HEK293T (cell line): ENCODE data around the gene RORB.

Source experiments
- CTCF ChIA-PET: fragments of 350-600 bp; formaldehyde crosslinking; extraction: SDS; loops from one replicate; lab custom pipeline; 2021; ENCODE audit warnings: antibody characterized with exemption, inconsistent platforms; lab: Yijun Ruan, JAX
- POLR2A ChIA-PET: fragments of 350-600 bp; formaldehyde crosslinking; extraction: SDS; loops from one replicate; lab custom pipeline; 2020; ENCODE audit warnings: antibody characterized with exemption, inconsistent platforms; lab: Yijun Ruan, JAX
- DNase-seq: peaks from one replicate; pipeline ENCODE4 v3.0.0; 2012; ENCODE audit warnings: mixed read lengths; ENCODE audit errors: extremely low spot score
- ARNT ChIP-seq: fragments of 450-650 bp; IDR thresholded peaks from 2 replicates; pipeline ENCODE4 v1.6.1; 2017; ENCODE audit warnings: mild to moderate bottlenecking
- BHLHE40 ChIP-seq: fragments of 450-650 bp; IDR thresholded peaks from 2 replicates; pipeline ENCODE4 v1.6.1; 2016; ENCODE audit warnings: mild to moderate bottlenecking, moderate library complexity, borderline replicate concordance
- CTBP1 ChIP-seq: fragments of 450-650 bp; IDR thresholded peaks from 2 replicates; pipeline ENCODE4 v1.6.1; 2016; ENCODE audit warnings: borderline replicate concordance
- ELF4 ChIP-seq: fragments of 450-650 bp; IDR thresholded peaks from 2 replicates; pipeline ENCODE4 v1.6.1; 2017; ENCODE audit warnings: antibody characterized with exemption
- FOXA1 ChIP-seq: fragments of 450-650 bp; IDR thresholded peaks from 2 replicates; pipeline ENCODE4 v1.6.1; 2016; ENCODE audit warnings: mild to moderate bottlenecking
- FOXK2 ChIP-seq: fragments of 450-650 bp; IDR thresholded peaks from 2 replicates; pipeline ENCODE4 v1.6.1; 2016; ENCODE audit warnings: mild to moderate bottlenecking
- FOXM1 ChIP-seq: fragments of 450-650 bp; IDR thresholded peaks from 2 replicates; pipeline ENCODE4 v1.6.1; 2017; ENCODE audit warnings: mild to moderate bottlenecking, borderline replicate concordance
- HDGF ChIP-seq: fragments of 450-650 bp; IDR thresholded peaks from 2 replicates; pipeline ENCODE4 v1.6.1; 2017; ENCODE audit warnings: antibody characterized with exemption, borderline replicate concordance
- L3MBTL2 ChIP-seq: fragments of 450-650 bp; conservative IDR thresholded peaks from 2 replicates; pipeline ENCODE4 v1.6.1; 2016; ENCODE audit warnings: mild to moderate bottlenecking
- LEF1 ChIP-seq: fragments of 450-650 bp; IDR thresholded peaks from 2 replicates; pipeline ENCODE4 v1.6.1; 2017; ENCODE audit warnings: mild to moderate bottlenecking, borderline replicate concordance
- NFRKB ChIP-seq: fragments of 450-650 bp; IDR thresholded peaks from 2 replicates; pipeline ENCODE4 v1.6.1; 2016; ENCODE audit warnings: mild to moderate bottlenecking, moderate library complexity
- SP1 ChIP-seq: fragments of 450-650 bp; IDR thresholded peaks from 2 replicates; pipeline ENCODE4 v1.6.1; 2017
- SUZ12 ChIP-seq: fragments of 450-650 bp; IDR thresholded peaks from 2 replicates; pipeline ENCODE4 v1.6.1; 2016; ENCODE audit warnings: mild to moderate bottlenecking
- TARDBP ChIP-seq: fragments of 450-650 bp; IDR thresholded peaks from 2 replicates; pipeline ENCODE4 v1.6.1; 2016
- ZNF384 ChIP-seq: fragments of 450-650 bp; IDR thresholded peaks from 2 replicates; pipeline ENCODE4 v1.6.1; 2016
- TF ChIP-seq, protein P1 (sequence below): fragments of 450-650 bp; IDR thresholded peaks from 2 replicates; pipeline ENCODE4 v1.6.1; 2016

The RORB gene

DNA sequence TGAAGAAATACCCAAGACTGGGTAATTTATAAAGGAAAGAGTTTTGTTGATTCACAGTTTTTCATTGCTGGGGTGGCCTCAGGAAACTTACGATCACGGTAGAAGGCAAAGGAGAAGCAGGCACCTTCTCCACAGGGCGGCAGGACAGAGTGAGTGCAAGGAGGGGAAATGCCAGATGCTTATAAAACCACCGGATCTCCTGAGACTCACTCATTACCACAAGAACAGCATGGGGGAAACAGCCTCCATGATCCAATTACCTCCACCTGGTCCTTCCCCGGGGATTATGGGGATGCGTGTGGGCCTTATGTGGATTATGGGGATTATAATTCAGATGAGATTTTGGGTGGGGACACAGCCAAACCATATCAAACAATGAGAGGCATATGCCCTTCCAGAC lies 18.5 kb upstream of the RORB start:
- CTCF ChIA-PET = no interaction called here
- POLR2A ChIA-PET = no interaction called here
- TF ChIP-seq ARNT (no peak), L3MBTL2 (no peak), HDGF (no peak), FOXA1 (no peak), ZNF384 (no peak), LEF1 (no peak), TARDBP (no peak), SUZ12 (no peak), CTBP1 (no peak), FOXM1 (no peak), ELF4 (no peak), NFRKB (no peak), FOXK2 (no peak), BHLHE40 (no peak)
- TF ChIP-seq, protein P1, sequence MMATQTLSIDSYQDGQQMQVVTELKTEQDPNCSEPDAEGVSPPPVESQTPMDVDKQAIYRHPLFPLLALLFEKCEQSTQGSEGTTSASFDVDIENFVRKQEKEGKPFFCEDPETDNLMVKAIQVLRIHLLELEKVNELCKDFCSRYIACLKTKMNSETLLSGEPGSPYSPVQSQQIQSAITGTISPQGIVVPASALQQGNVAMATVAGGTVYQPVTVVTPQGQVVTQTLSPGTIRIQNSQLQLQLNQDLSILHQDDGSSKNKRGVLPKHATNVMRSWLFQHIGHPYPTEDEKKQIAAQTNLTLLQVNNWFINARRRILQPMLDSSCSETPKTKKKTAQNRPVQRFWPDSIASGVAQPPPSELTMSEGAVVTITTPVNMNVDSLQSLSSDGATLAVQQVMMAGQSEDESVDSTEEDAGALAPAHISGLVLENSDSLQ = no peak
- no peak for DNase-seq

DNA sequence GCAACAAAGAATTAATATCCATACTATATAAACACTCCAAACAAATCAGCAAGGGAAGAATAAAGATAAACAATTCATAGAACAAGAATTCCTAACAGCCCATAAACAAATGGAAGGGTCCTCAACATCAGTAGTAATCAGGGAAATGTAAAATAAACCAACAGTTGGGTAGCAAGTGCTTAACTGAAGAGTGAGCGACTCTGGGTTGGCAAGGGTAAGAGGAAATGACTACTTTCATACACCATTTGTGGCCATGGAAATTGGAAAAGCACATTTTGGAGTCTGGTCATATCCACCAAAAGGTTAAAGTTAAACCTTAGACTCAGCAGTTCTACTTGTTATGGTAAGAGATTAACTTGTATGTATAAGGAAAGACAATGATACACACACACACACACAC lies 17.4 kb upstream of the RORB start:
- DNase-seq = no peak
- CTCF ChIA-PET = no interaction called here
- POLR2A ChIA-PET = no interaction called here
- TF ChIP-seq L3MBTL2 (no peak), FOXM1 (no peak), LEF1 (no peak), HDGF (no peak), SP1 (no peak), FOXK2 (no peak), FOXA1 (no peak), BHLHE40 (no peak), NFRKB (no peak), ARNT (no peak), TARDBP (no peak), SUZ12 (no peak), ELF4 (no peak), ZNF384 (no peak), CTBP1 (no peak)
- TF ChIP-seq, protein P1 = no peak

DNA sequence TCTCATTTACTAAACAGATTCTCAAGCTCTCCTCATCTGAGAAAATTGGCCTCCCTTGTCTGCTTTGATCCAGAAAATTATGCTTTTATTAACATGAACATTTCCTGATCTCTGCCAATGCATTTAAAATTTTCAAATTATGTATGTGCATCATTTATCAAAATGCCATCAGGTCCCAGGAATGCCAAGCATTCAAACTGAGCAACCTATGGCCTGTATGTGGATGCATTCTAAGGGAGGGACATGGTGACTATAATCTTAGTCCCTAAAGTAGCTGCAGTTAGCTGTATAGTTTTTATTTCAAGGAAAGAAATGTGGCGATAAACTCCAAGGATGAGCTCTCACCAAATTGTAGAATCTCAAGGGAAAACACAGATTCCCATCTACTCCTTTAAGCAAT lies 9.7 kb upstream of the RORB start:
- DNase-seq = no peak
- CTCF ChIA-PET = no interaction called here
- TF ChIP-seq FOXM1 (no peak), ELF4 (no peak), SUZ12 (no peak), NFRKB (no peak), LEF1 (no peak)
- POLR2A ChIA-PET = no interaction called here

DNA sequence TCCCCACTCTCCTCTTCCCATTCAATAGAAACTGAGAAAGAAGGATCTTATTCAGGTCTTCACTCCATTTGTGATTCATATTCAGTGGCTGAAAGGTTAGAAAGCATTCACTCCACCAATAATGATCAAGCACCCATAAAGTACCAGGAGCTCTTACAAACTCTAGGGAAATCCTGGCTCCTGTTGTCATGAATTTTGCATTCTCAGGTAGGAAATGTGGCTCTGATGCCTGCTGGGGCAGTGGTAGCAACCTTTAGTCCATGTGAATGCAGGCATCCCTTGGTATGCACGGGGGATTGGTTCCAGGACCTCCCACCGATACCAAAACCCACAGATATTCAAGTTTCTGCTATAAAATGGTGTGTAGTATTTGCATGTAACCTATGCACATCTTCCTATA lies 3.6 kb upstream of the RORB start:
- no peak for TF ChIP-seq SP1
- TF ChIP-seq HDGF = no peak
- ChIA-PET POLR2A (no interaction called here), CTCF (no interaction called here)
- DNase-seq = no peak

DNA sequence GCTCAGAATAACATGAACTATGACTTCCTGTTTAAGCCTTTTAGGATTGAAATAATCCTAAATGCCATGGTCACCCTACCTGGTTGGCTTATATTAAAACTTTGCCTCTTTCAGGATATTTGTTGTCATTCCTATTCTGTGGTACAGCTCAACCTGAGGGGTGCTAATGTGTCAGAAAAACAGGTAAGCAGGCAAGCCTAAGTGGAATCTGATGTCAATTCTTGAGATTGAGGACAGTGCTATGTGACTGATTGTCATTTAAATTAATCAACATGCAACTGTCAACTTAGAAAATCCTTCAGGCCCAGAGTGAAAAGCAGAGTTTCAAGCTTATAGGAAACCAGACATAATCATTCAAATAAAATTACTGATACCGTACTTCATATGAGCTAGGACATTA lies 2.6 kb upstream of the RORB start:
- POLR2A ChIA-PET = no interaction called here
- no peak for DNase-seq
- CTCF ChIA-PET = no interaction called here
- no peak for TF ChIP-seq L3MBTL2
- TF ChIP-seq ARNT = no peak
- no peak for TF ChIP-seq LEF1
- TF ChIP-seq ELF4 = no peak
- no peak for TF ChIP-seq TARDBP
- TF ChIP-seq FOXA1 = no peak
- TF ChIP-seq NFRKB = no peak
- TF ChIP-seq ZNF384 = no peak
- no peak for TF ChIP-seq CTBP1
- TF ChIP-seq, protein P1 = no peak
- TF ChIP-seq FOXM1 = no peak

DNA sequence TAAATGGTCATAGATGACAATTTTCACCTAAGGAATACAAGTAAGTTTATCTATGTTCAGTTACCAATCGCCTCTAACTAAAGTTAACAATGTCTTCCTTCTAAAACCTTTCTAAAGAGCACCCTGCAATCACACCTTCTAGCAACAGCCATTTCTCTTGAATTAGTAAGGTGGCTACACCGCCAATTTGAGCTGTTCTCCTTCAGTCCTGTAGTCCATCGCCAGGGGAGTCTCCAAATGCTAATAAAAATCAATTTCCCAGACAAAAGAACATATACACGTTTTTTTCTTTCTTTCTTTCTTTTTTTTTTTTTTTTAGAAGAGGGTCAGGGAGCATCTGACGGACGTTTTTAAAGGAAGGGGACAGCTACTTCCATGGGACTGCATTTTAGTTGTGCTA lies 729 bp upstream of the RORB start:
- POLR2A ChIA-PET = no interaction called here
- CTCF ChIA-PET = no interaction called here
- TF ChIP-seq ZNF384 (no peak), L3MBTL2 (no peak), NFRKB (no peak), TARDBP (no peak), FOXM1 (no peak), HDGF (no peak), LEF1 (no peak)
- TF ChIP-seq, protein P1 = no peak
- peak; percentile 16 for DNase-seq
